HEK293 (cell line): ENCODE results near the gene SUCO.

Source experiments
- CTCF ChIA-PET: fragments of 350-600 bp; formaldehyde crosslinking; extraction: SDS; loops from one replicate; lab custom pipeline; 2021; ENCODE audit warnings: antibody characterized with exemption; lab: Yijun Ruan, JAX
- POLR2A ChIA-PET: fragments of 300-600 bp; formaldehyde crosslinking; extraction: SDS; loops from one replicate; lab custom pipeline; 2020; ENCODE audit warnings: antibody characterized with exemption, inconsistent platforms; lab: Yijun Ruan, JAX
- H3K27ac ChIP-seq: fragments of 200-500 bp; sonication (Bioruptor generic); 2 replicates; pipeline ENCODE4 v1.5.1; 2014; ENCODE audit warnings: low read depth, low read length, control low read depth, inconsistent platforms; ENCODE audit errors: extremely low read depth
- H3K36me3 ChIP-seq, 2 experiments: fragments of 200-500 bp in 1 of 2; sonication (Bioruptor generic) in 1 of 2; 1 replicate in 1 of 2; 2 replicates in 1 of 2; pipeline ENCODE4 v1.5.1; 2014 to 2017; ENCODE audit warnings: inconsistent platforms in 2 of 2, low read length in 2 of 2; ENCODE audit not compliant: control insufficient read depth in 2 of 2, insufficient read depth in 1 of 2
- H3K4me1 ChIP-seq: fragments of 200-500 bp; sonication (Bioruptor generic); 2 replicates; pipeline ENCODE4 v1.5.1; 2014; ENCODE audit warnings: mild to moderate bottlenecking, low read length, inconsistent platforms; ENCODE audit not compliant: control insufficient read depth, insufficient read depth
- H3K4me3 ChIP-seq: 2 replicates; pipeline ENCODE4 v1.5.1; 2011; ENCODE audit warnings: low read depth, mild to moderate bottlenecking, control low read depth, low read length, moderate library complexity
- H3K9me3 ChIP-seq: fragments of 200-500 bp; sonication (Bioruptor generic); 2 replicates; pipeline ENCODE4 v1.5.1; 2014; ENCODE audit warnings: low read depth, low read length, inconsistent platforms; ENCODE audit not compliant: control insufficient read depth, insufficient read depth
- KLF17 ChIP-seq: fragments of 450-650 bp; formaldehyde crosslinking; IDR thresholded peaks from 2 replicates; pipeline ENCODE4 v1.5.1; 2016; ENCODE audit warnings: missing biosample characterization, missing genetic modification characterization
- SALL2 ChIP-seq: fragments of 450-650 bp; formaldehyde crosslinking; IDR thresholded peaks from 2 replicates; pipeline ENCODE4 v1.5.0; 2017; ENCODE audit warnings: missing biosample characterization, mild to moderate bottlenecking, missing genetic modification characterization, borderline replicate concordance
- SP3 ChIP-seq: fragments of 450-650 bp; formaldehyde crosslinking; IDR thresholded peaks from 2 replicates; pipeline ENCODE4 v1.5.1; 2016; ENCODE audit warnings: missing biosample characterization, missing genetic modification characterization
- YY1 ChIP-seq: fragments of 450-650 bp; formaldehyde crosslinking; IDR thresholded peaks from 2 replicates; pipeline ENCODE4 v1.5.1; 2018; ENCODE audit warnings: missing biosample characterization, missing genetic modification characterization
- ZBTB48 ChIP-seq: fragments of 450-650 bp; formaldehyde crosslinking; IDR thresholded peaks from 2 replicates; pipeline ENCODE4 v1.5.1; 2016; ENCODE audit warnings: missing biosample characterization, missing genetic modification characterization
- ZBTB8A ChIP-seq: fragments of 450-650 bp; formaldehyde crosslinking; IDR thresholded peaks from 2 replicates; pipeline ENCODE4 v1.5.1; 2016; ENCODE audit warnings: missing biosample characterization, missing genetic modification characterization
- ZNF175 ChIP-seq: fragments of 450-650 bp; formaldehyde crosslinking; IDR thresholded peaks from 2 replicates; pipeline ENCODE4 v1.5.1; 2016; ENCODE audit warnings: missing biosample characterization, missing genetic modification characterization
- ZNF266 ChIP-seq: fragments of 450-650 bp; formaldehyde crosslinking; IDR thresholded peaks from 2 replicates; pipeline ENCODE4 v1.5.1; 2016; ENCODE audit warnings: missing biosample characterization, missing genetic modification characterization, low read depth
- ZNF324 ChIP-seq: fragments of 450-650 bp; formaldehyde crosslinking; IDR thresholded peaks from 2 replicates; pipeline ENCODE4 v1.5.1; 2016; ENCODE audit warnings: missing biosample characterization, missing genetic modification characterization
- ZNF391 ChIP-seq: fragments of 450-650 bp; formaldehyde crosslinking; IDR thresholded peaks from 2 replicates; pipeline ENCODE4 v1.5.1; 2016; ENCODE audit warnings: low read depth, missing biosample characterization, missing genetic modification characterization, borderline replicate concordance
- ZNF48 ChIP-seq: fragments of 450-650 bp; formaldehyde crosslinking; IDR thresholded peaks from 2 replicates; pipeline ENCODE4 v1.5.1; 2016; ENCODE audit warnings: missing biosample characterization, missing genetic modification characterization
- ZNF513 ChIP-seq: fragments of 450-650 bp; IDR thresholded peaks from 2 replicates; pipeline ENCODE4 v1.5.1; 2018; ENCODE audit warnings: missing biosample characterization, missing genetic modification characterization
- ZNF529 ChIP-seq: fragments of 450-650 bp; formaldehyde crosslinking; IDR thresholded peaks from 2 replicates; pipeline ENCODE4 v1.5.1; 2017; ENCODE audit warnings: missing genetic modification characterization, missing biosample characterization; ENCODE audit not compliant: insufficient replicate concordance
- ZNF555 ChIP-seq: fragments of 450-650 bp; formaldehyde crosslinking; conservative IDR thresholded peaks from 2 replicates; pipeline ENCODE4 v1.5.1; 2017; ENCODE audit warnings: missing biosample characterization, mild to moderate bottlenecking, missing genetic modification characterization, inconsistent platforms
- ZNF585B ChIP-seq: fragments of 450-650 bp; formaldehyde crosslinking; IDR thresholded peaks from 2 replicates; pipeline ENCODE4 v1.5.1; 2016; ENCODE audit warnings: missing biosample characterization, missing genetic modification characterization
- ZNF623 ChIP-seq: fragments of 450-650 bp; formaldehyde crosslinking; IDR thresholded peaks from 2 replicates; pipeline ENCODE4 v1.5.1; 2016; ENCODE audit warnings: missing biosample characterization, missing genetic modification characterization
- ZNF677 ChIP-seq: fragments of 450-650 bp; IDR thresholded peaks from 2 replicates; pipeline ENCODE4 v1.5.0; 2018; ENCODE audit warnings: missing biosample characterization, mild to moderate bottlenecking, missing genetic modification characterization, moderate library complexity
- ZNF76 ChIP-seq: fragments of 450-650 bp; formaldehyde crosslinking; IDR thresholded peaks from 2 replicates; pipeline ENCODE4; 2016; ENCODE audit warnings: low read depth, missing biosample characterization, missing genetic modification characterization, borderline replicate concordance
- ZNF768 ChIP-seq: fragments of 450-650 bp; formaldehyde crosslinking; IDR thresholded peaks from 2 replicates; pipeline ENCODE4 v1.5.1; 2018; ENCODE audit warnings: missing biosample characterization, mild to moderate bottlenecking, missing genetic modification characterization
- ZSCAN30 ChIP-seq: fragments of 450-650 bp; IDR thresholded peaks from 2 replicates; pipeline ENCODE4 v1.5.1; 2018; ENCODE audit warnings: missing biosample characterization, mild to moderate bottlenecking, missing genetic modification characterization, moderate library complexity
- TF ChIP-seq, protein P1 (sequence below): fragments of 450-650 bp; formaldehyde crosslinking; IDR thresholded peaks from 2 replicates; pipeline ENCODE4 v1.5.1; 2017; ENCODE audit warnings: missing biosample characterization, missing genetic modification characterization
- TF ChIP-seq, protein P2 (sequence below): fragments of 450-650 bp; formaldehyde crosslinking; IDR thresholded peaks from 2 replicates; pipeline ENCODE4 v1.5.1; 2016; ENCODE audit warnings: missing biosample characterization, missing genetic modification characterization
- TF ChIP-seq, protein P3 (sequence below): fragments of 450-650 bp; formaldehyde crosslinking; IDR thresholded peaks from 2 replicates; pipeline ENCODE4 v1.5.1; 2016; ENCODE audit warnings: missing biosample characterization, missing genetic modification characterization

SUCO gene

DNA sequence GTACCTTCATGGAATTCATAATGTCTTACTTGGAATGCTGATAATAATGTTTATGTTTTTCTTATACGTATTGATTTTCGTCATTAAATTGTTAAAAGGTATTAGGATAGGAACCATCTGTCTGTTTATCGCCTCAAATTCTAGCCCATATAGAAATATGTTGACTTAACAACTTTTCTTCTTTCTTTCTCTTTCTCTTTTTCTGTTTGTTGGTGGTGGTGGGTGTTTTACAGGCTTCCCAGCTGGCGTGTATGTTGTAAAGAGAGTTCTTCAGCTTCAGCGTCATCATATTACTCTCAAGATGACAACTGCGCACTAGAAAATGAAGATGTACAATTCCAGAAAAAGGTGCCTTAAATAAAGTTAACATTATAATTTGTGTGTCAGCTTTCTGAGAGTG lies 18.3 kb downstream of the SUCO start:
- TF ChIP-seq, protein P1, sequence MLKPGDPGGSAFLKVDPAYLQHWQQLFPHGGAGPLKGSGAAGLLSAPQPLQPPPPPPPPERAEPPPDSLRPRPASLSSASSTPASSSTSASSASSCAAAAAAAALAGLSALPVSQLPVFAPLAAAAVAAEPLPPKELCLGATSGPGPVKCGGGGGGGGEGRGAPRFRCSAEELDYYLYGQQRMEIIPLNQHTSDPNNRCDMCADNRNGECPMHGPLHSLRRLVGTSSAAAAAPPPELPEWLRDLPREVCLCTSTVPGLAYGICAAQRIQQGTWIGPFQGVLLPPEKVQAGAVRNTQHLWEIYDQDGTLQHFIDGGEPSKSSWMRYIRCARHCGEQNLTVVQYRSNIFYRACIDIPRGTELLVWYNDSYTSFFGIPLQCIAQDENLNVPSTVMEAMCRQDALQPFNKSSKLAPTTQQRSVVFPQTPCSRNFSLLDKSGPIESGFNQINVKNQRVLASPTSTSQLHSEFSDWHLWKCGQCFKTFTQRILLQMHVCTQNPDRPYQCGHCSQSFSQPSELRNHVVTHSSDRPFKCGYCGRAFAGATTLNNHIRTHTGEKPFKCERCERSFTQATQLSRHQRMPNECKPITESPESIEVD (tag by site-specific recombination) = peak; percentile 59
- TF ChIP-seq, protein P2, sequence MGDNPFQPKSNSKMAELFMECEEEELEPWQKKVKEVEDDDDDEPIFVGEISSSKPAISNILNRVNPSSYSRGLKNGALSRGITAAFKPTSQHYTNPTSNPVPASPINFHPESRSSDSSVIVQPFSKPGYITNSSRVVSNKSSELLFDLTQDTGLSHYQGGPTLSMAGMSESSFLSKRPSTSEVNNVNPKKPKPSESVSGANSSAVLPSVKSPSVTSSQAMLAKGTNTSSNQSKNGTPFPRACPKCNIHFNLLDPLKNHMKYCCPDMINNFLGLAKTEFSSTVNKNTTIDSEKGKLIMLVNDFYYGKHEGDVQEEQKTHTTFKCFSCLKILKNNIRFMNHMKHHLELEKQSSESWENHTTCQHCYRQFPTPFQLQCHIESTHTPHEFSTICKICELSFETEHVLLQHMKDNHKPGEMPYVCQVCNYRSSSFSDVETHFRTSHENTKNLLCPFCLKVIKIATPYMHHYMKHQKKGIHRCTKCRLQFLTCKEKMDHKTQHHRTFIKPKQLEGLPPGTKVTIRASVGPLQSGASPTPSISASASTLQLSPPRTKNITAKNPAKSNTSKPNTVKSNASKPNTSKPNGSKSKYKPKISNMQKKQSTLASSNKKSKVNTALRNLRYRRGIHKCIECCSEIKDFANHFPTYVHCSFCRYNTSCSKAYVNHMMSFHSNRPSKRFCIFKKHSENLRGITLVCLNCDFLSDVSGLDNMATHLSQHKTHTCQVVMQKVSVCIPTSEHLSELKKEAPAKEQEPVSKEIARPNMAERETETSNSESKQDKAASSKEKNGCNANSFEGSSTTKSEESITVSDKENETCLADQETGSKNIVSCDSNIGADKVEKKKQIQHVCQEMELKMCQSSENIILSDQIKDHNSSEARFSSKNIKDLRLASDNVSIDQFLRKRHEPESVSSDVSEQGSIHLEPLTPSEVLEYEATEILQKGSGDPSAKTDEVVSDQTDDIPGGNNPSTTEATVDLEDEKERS (tag by site-specific recombination) = no peak
- ChIA-PET POLR2A (no interaction called here), CTCF (interaction anchor here (0.6 kb wide), 2 partner anchors 107 to 893 kb away, joined by 3 to 4 read pairs; no protein-coding TSS in a partner anchor)
- Histone ChIP-seq H3K4me3 (no peak overlapping the region), H3K4me1 (peaks cover 11% of the 10 kb centered on the region), H3K36me3 (peaks cover 0 to 6% of the 10 kb centered on the region in 2 experiments; a peak in 1 of 3 replicates), H3K9me3 (no peaks in the 10 kb centered on the region), H3K27ac (no peak overlapping the region)

DNA sequence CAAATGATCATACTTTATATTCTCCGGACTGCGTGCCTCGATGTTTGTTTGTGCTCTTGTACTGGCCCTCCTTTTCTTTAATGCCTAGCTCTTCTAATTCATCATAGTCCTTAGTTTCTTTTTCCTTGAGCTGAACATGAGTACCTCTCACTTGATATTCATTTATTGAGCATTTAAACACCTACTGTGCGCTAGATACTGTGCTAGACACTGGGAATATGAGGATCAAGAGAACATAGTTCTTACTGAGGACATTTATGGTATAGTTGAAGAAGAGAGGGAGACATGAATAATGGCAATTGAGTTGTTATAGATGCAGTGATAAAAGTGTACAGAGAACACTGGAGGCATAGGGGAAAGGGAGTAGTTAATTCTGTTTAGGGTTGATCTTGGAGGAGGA lies 22.0 kb downstream of the SUCO start:
- POLR2A ChIA-PET = no interaction called here
- Histone ChIP-seq H3K4me3 (no peak overlapping the region), H3K4me1 (peaks cover 4% of the 10 kb centered on the region), H3K9me3 (no peaks in the 10 kb centered on the region), H3K36me3 (peaks cover 0 to 26% of the 10 kb centered on the region in 2 experiments; a peak in 1 of 3 replicates), H3K27ac (no peak overlapping the region)
- TF ChIP-seq ZNF76 (tag by site-specific recombination) (no peak), ZNF623 (no peak), ZNF513 (tag by site-specific recombination) (no peak), ZBTB48 (tag by site-specific recombination) (no peak), ZNF529 (tag by site-specific recombination) (no peak), ZNF677 (no peak), ZNF768 (tag by site-specific recombination) (no peak), ZNF266 (tag by site-specific recombination) (no peak)
- CTCF ChIA-PET = no interaction called here

- POLR2A ChIA-PET = no interaction called here
- CTCF ChIA-PET = no interaction called here
- Histone ChIP-seq H3K36me3 (peaks cover 0 to 38% of the 10 kb centered on the region in 2 experiments; a peak in 1 of 3 replicates), H3K4me3 (no peak overlapping the region), H3K27ac (no peak overlapping the region), H3K4me1 (no peaks in the 10 kb centered on the region; the same call in 1 of the 2 replicates), H3K9me3 (no peaks in the 10 kb centered on the region)
- TF ChIP-seq ZNF585B (no peak), ZSCAN30 (tag by site-specific recombination) (no peak), SALL2 (tag by site-specific recombination) (no peak), ZNF324 (tag by site-specific recombination) (no peak), SP3 (tag by site-specific recombination) (no peak), ZNF175 (tag by site-specific recombination) (no peak), YY1 (tag by site-specific recombination) (no peak), ZNF48 (no peak), ZBTB8A (tag by site-specific recombination) (no peak), ZNF555 (tag by site-specific recombination) (no peak), KLF17 (no peak), ZNF391 (tag by site-specific recombination) (no peak)
- TF ChIP-seq, protein P3, sequence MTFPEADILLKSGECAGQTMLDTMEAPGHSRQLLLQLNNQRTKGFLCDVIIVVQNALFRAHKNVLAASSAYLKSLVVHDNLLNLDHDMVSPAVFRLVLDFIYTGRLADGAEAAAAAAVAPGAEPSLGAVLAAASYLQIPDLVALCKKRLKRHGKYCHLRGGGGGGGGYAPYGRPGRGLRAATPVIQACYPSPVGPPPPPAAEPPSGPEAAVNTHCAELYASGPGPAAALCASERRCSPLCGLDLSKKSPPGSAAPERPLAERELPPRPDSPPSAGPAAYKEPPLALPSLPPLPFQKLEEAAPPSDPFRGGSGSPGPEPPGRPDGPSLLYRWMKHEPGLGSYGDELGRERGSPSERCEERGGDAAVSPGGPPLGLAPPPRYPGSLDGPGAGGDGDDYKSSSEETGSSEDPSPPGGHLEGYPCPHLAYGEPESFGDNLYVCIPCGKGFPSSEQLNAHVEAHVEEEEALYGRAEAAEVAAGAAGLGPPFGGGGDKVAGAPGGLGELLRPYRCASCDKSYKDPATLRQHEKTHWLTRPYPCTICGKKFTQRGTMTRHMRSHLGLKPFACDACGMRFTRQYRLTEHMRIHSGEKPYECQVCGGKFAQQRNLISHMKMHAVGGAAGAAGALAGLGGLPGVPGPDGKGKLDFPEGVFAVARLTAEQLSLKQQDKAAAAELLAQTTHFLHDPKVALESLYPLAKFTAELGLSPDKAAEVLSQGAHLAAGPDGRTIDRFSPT (tag by site-specific recombination) = no peak
Observed at GRCh38 chr1:172556461-172556860, 23.5 kb downstream of the SUCO start.
